Stomach smooth muscle (tissue), 2 donors: ENCODE results near the gene TDRD7.

ENCODE experiments used
- H3K27ac ChIP-seq: one replicate; pipeline ENCODE4 v1.7.0; 2013; ENCODE audit warnings: mild to moderate bottlenecking, low read length, inconsistent platforms
- H3K27me3 ChIP-seq, 2 donors: one replicate each; pipeline ENCODE4 v1.7.0; 2013; ENCODE audit warnings: low read length in 2 of 2; ENCODE audit not compliant: insufficient read depth in 2 of 2, control insufficient read depth in 1 of 2
- H3K36me3 ChIP-seq, 2 donors: one replicate each; pipeline ENCODE4 v1.7.0; 2013; ENCODE audit warnings: low read length in 2 of 2; ENCODE audit not compliant: control insufficient read depth in 2 of 2, insufficient read depth in 2 of 2
- H3K4me1 ChIP-seq: one replicate; pipeline ENCODE4 v1.7.0; 2013; ENCODE audit warnings: low read length; ENCODE audit not compliant: control insufficient read depth, insufficient read depth
- H3K4me3 ChIP-seq, 2 donors: one replicate each; pipeline ENCODE4 v1.7.0; 2013; ENCODE audit warnings: low read length in 2 of 2
- H3K9ac ChIP-seq, 2 donors: one replicate each; pipeline ENCODE4 v1.7.0; 2013; ENCODE audit warnings: low read length in 2 of 2, mild to moderate bottlenecking in 1 of 2
- H3K9me3 ChIP-seq, 2 donors: one replicate each; pipeline ENCODE4 v1.7.0; 2013; ENCODE audit warnings: low read length in 2 of 2; ENCODE audit not compliant: control insufficient read depth in 2 of 2
- donor health status: healthy.
- donor health status: Pancreatic carcinoma.

TDRD7 gene

GRCh38 chr9:97372580-97372979 lies 39.3 kb upstream of the TDRD7 start:
- Histone ChIP-seq H3K4me3 (no peak overlapping the region), H3K9me3 (no peaks in the 10 kb centered on the region), H3K4me1 (no peaks in the 10 kb centered on the region), H3K27ac (no peak overlapping the region), H3K36me3 (peaks cover 26 to 33% of the 10 kb centered on the region in 2 donors), H3K9ac (no peak overlapping the region), H3K27me3 (no peaks in the 10 kb centered on the region)

GRCh38 chr9:97373331-97373730 lies 38.6 kb upstream of the TDRD7 start:
- H3K9ac ChIP-seq, result no peak overlapping the region

GRCh38 chr9:97374811-97375210 lies 37.1 kb upstream of the TDRD7 start:
- peaks cover 30 to 31% of the 10 kb centered on the region in 2 donors for H3K36me3 ChIP-seq
- no peak overlapping the region for H3K27ac ChIP-seq
- H3K27me3 ChIP-seq, result no peaks in the 10 kb centered on the region
- no peaks in the 10 kb centered on the region for H3K9me3 ChIP-seq
- no peak overlapping the region for H3K9ac ChIP-seq
- H3K4me3 ChIP-seq, result no peak overlapping the region
- H3K4me1 ChIP-seq, result no peaks in the 10 kb centered on the region

More at GRCh38 chr9:97373331-97373730, 38.6 kb upstream of the TDRD7 start:
- Histone ChIP-seq H3K9me3 (no peaks in the 10 kb centered on the region), H3K27me3 (no peaks in the 10 kb centered on the region), H3K4me1 (no peaks in the 10 kb centered on the region), H3K27ac (no peak overlapping the region), H3K4me3 (no peak overlapping the region), H3K36me3 (peaks cover 27 to 30% of the 10 kb centered on the region in 2 donors)

DNA sequence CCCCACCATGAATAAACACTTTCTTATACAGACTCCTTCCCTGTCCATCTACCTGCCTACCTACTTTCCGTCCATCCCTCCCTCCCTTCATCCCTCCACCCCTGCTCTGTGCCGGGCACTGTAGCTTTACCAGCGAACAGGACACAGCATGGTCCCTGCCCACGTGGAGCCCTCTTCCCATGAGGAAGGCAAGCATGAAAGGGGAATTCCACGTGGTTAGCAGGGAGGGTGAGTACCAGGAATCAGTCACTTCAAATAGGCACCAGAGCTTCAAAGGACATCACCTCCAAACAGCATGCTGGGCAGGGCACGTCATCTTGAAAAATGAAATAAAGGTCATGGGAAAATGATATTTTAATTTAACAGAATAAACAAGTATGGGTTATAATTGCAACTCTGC lies 35.0 kb upstream of the TDRD7 start:
- no peaks in the 10 kb centered on the region for H3K4me1 ChIP-seq
- no peaks in the 10 kb centered on the region for H3K9me3 ChIP-seq
- peaks cover 23 to 26% of the 10 kb centered on the region in 2 donors for H3K36me3 ChIP-seq
- no peak overlapping the region for H3K4me3 ChIP-seq
- no peak overlapping the region for H3K27ac ChIP-seq
- H3K27me3 ChIP-seq, result no peaks in the 10 kb centered on the region
- H3K9ac ChIP-seq, result no peak overlapping the region

DNA sequence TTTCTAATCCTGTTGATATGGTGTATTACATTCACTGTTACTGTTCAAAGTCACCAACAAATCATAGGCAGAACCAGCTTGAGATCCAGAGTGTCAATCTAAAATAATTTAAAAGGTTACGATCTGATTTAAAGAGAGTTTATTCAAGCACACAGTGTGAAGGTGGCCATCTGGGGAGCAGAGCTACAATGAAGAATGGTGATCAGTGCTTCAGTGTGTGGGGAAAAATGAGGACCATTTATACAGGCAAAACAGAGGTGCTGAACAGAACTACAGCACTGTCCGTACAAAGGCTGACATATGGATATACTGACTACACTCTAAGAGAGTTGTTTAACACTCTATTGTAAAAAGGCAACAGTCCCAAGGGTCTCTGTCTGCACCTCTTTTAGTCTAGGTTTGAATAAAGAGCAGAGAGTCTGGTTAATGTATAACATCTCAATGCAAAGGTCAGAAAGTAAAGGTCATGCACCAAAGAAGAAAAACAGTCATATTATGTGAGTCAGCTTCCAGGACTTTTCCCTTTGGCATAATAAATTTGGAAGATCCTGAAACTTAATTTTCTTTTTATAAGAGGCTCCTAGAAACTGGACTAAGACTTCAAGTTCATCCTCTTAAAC lies 29.7 kb upstream of the TDRD7 start:
- Histone ChIP-seq H3K27ac (no peak overlapping the region), H3K9ac (no peak overlapping the region), H3K27me3 (peaks cover 13 to 14% of the 10 kb centered on the region in 2 donors), H3K9me3 (no peaks in the 10 kb centered on the region), H3K4me1 (no peaks in the 10 kb centered on the region), H3K4me3 (no peak overlapping the region), H3K36me3 (peaks cover 0 to 7% of the 10 kb centered on the region in 2 donors)

GRCh38 chr9:97384406-97385262 lies 27.3 kb upstream of the TDRD7 start:
- Histone ChIP-seq H3K27me3 (peaks cover 25 to 27% of the 10 kb centered on the region in 2 donors), H3K9me3 (no peaks in the 10 kb centered on the region), H3K4me3 (no peak overlapping the region), H3K27ac (no peak overlapping the region), H3K36me3 (no peaks in the 10 kb centered on the region), H3K4me1 (no peaks in the 10 kb centered on the region), H3K9ac (no peak overlapping the region)

DNA sequence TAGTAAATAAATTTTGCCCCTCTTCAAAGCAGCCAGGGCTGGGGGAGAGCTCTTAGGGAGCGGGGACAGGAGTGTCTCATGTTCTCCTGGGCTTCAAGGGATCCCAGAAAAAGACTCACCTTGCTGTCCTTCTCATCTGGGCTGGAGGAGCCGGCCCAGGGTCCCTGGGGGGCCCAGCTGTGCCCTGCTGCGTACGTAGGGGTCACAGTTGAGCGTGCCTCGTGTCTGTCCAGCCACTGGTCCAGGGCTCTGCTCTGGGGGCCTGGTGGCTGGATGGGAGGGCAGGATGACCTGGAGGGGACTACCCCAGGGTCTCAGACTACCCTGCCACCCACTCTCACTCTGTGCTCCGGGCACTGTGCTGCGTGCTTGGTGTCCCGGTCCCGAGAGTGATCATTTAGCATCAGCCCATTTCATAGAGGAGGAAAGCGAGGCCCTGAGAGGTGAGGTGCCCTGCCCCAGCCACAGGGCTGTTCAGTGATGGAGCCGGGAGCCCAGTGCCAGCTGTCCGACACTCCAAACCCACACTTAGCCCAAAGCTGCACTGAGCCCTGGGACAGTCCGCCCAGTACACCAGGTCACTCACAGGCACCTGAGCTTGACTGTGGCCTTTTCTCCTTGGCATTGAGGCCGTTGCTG lies 26.2 kb upstream of the TDRD7 start:
- Histone ChIP-seq H3K4me1 (no peaks in the 10 kb centered on the region), H3K36me3 (no peaks in the 10 kb centered on the region), H3K27ac (no peak overlapping the region), H3K9me3 (no peaks in the 10 kb centered on the region), H3K9ac (no peak overlapping the region), H3K4me3 (no peak overlapping the region), H3K27me3 (peaks cover 25 to 27% of the 10 kb centered on the region in 2 donors)

DNA sequence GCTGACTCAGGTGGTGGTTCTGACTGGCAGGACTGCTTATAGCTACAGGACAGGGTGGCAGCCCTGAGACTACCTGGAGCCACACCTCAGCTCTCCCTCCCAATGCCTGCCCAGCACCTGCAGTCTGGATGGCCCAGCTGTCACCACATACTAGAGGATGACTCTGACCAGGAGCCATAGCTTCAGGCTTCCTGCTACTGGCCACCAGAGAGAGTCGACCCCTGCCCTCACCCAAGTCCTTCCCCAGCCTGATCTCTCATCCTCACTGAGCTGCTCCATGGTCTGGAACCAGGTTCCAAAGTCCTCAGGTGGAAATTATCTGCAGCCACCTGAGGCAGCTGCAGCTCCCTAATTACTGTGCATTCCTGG lies 25.6 kb upstream of the TDRD7 start:
- Histone ChIP-seq H3K4me1 (no peaks in the 10 kb centered on the region), H3K27ac (no peak overlapping the region), H3K9me3 (no peaks in the 10 kb centered on the region), H3K4me3 (no peak overlapping the region), H3K36me3 (no peaks in the 10 kb centered on the region), H3K9ac (no peak overlapping the region), H3K27me3 (peaks cover 25 to 27% of the 10 kb centered on the region in 2 donors)

- Histone ChIP-seq H3K27me3 (peaks cover 25 to 27% of the 10 kb centered on the region in 2 donors), H3K4me3 (no peak overlapping the region), H3K36me3 (no peaks in the 10 kb centered on the region), H3K4me1 (no peaks in the 10 kb centered on the region), H3K9me3 (no peaks in the 10 kb centered on the region), H3K27ac (no peak overlapping the region), H3K9ac (no peak overlapping the region)
These were observed 25.0 kb upstream of the TDRD7 start for GRCh38 chr9:97386733-97387503.

- Histone ChIP-seq H3K9ac (no peak overlapping the region), H3K36me3 (no peaks in the 10 kb centered on the region)
These were observed 24.4 kb upstream of the TDRD7 start for GRCh38 chr9:97387504-97387886.

More at GRCh38 chr9:97387504-97387886, 24.4 kb upstream of the TDRD7 start:
- H3K27ac ChIP-seq, result no peak overlapping the region
- peaks cover 27% of the 10 kb centered on the region in 2 donors for H3K27me3 ChIP-seq
- H3K9me3 ChIP-seq, result no peaks in the 10 kb centered on the region
- H3K4me1 ChIP-seq, result no peaks in the 10 kb centered on the region
- no peak overlapping the region for H3K4me3 ChIP-seq
